GM19467 (cell line): ENCODE data around the gene KLHL26.

Source experiments
- ATAC-seq: cut with Tn5 transposase; IDR thresholded peaks from one replicate; pipeline ENCODE4 v1.9.1; 2021; ENCODE audit warnings: mild to moderate bottlenecking, moderate library complexity; ENCODE audit not compliant: unreplicated experiment

Gene KLHL26

GRCh38 chr19:18646535-18647370 is 9.9 kb downstream of the KLHL26 start:
- ATAC-seq: no peak

DNA sequence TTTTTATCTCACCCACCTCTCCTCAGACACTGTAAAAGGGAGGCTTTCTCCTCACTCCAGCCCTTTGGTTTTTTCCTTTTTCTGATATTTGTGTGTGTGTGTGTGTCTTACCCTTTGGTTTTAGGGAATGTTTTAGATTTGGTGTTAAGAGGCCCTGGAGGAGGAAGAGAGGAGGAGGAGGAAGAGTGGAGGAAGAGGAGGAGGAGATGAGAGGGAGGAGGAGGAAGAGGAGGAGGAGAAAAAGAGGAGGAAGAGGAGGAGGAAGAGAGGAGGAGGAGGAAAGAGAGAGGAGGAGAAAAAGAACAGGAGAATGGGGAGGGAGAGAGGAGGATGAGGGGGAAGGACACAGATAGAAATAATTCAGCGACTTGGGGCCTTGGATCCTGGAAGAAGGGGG is 10.5 kb downstream of the KLHL26 start:
- no peak for ATAC-seq

DNA sequence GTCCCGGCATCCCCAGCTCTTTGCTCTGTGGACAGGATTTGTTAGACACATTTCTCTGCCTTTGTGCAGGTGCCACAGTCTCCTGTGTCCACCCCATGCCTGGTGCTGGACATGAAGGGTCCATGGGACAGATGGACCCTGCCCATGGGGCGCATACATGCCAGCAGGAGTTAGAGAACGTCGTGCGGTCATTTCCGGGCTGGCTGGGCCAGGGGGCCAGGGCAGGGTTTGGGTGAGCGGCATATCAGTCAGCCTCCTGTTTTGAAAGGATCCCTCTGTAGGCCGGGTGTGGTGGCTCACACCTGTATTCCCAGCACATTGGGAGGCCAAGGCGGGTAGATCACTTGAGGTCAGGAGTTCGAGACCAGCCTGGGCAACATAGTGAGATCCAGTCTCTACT is 11.0 kb downstream of the KLHL26 start:
- no peak for ATAC-seq

GRCh38 chr19:18648973-18649315 is 12.1 kb downstream of the KLHL26 start:
- no peak for ATAC-seq

DNA sequence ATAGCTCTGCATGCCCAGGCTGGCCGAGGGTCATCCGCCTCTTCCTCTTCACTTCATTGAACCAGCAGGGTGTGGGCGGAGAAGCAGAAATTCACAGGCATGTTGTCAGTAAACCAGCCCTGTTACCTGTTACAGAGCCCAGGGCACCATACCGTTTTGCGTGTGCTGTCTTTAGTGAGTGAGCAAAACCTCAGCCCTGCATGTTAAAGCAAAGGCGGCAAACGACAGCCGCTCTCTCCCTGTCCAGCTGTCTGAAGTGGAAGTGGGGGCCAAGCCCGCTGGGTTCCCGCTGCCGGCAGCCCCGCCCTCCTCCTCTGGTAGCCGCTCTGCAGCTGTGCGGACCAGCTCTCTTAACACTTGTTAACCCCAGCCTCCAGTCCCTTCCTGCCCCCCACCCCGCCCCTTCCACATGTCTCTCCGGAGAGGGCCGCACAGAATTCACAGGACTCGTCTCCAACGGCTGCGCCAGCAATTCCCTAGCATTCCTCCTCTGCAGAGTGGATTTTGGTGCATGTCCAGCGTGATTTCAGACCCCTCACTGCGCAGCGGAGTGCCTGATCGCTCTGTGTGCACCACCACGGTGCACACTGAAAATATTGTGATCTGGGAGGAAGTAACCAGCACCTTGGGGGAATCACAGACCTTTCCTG is 12.7 kb downstream of the KLHL26 start:
- no peak for ATAC-seq

DNA sequence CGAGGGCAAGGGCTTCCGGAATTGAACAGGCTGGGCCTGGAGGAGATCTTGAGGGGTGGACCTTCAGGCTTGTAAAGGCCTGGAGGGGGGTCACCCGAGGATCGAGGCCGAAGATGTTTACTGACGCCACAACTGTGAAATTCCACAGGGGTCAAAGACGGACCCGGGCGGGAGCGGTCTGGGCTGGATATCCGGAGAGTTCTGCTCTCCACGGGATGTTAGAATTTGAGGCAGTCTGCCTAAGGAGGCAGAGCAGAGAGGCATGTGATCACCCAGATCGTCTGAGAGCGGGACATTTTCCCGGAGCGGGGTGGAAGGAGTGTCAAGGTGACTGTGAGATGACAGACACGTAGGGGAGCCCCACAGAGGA is 13.2 kb downstream of the KLHL26 start:
- no peak for ATAC-seq

GRCh38 chr19:18650468-18651041 is 13.7 kb downstream of the KLHL26 start:
- ATAC-seq: no peak

DNA sequence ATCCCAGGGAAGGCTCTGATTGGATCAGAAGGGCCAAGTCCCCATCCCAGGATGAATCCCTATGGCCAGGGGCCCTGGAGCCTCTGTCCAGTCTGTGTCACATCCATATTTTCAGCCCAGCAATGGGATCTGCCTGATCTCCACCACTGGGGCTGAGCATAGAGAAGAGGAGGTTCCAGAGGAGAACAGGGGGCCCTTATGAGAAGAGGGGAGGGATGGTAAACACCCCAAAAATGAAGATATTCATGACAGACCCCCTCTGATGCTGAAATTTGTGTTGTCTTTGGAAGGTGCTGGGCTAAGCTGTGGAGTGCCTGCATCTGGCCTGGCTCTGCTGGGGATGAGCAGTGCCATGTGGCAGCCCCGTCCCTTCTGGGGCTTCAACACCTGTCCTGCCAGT is 14.5 kb downstream of the KLHL26 start:
- ATAC-seq: no peak

- ATAC-seq: no peak
These were observed 14.9 kb downstream of the KLHL26 start for GRCh38 chr19:18651733-18652132.

GRCh38 chr19:18653853-18654252 is 17.0 kb downstream of the KLHL26 start:
- ATAC-seq: no peak

- no peak for ATAC-seq
These were observed 17.6 kb downstream of the KLHL26 start for GRCh38 chr19:18654469-18654868.

- no peak for ATAC-seq
These were observed 18.5 kb downstream of the KLHL26 start for GRCh38 chr19:18655173-18655844.

GRCh38 chr19:18656337-18657086 is 19.7 kb downstream of the KLHL26 start:
- no peak for ATAC-seq

- no peak for ATAC-seq
These were observed 20.9 kb downstream of the KLHL26 start for GRCh38 chr19:18657590-18658365.

DNA sequence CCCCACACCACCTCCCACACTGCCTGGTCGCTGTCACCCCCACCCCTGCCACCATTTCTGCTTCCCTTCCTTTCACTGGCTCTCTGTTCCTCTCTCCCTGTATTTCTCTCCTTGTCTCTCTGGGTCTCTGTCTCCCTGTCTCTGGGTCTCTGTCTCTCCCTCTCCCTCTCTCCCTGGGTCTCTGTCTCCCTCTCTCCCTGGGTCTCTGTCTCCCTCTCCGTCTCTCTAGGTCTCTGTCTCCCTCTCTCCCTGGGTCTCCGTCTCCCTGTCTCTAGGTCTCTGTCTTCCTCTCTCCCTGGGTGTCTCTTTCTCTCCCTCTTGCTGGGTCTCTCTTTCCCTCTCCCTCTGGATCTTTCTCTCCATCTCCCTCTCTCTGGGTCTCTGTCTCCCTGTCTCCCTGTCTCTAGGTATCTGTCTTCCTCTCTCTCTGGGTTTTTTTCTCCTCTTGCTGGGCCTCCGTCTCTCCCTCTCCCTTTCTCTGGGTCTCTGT is 21.6 kb downstream of the KLHL26 start:
- ATAC-seq: no peak

GRCh38 chr19:18659281-18660050 is 22.6 kb downstream of the KLHL26 start:
- no peak for ATAC-seq

DNA sequence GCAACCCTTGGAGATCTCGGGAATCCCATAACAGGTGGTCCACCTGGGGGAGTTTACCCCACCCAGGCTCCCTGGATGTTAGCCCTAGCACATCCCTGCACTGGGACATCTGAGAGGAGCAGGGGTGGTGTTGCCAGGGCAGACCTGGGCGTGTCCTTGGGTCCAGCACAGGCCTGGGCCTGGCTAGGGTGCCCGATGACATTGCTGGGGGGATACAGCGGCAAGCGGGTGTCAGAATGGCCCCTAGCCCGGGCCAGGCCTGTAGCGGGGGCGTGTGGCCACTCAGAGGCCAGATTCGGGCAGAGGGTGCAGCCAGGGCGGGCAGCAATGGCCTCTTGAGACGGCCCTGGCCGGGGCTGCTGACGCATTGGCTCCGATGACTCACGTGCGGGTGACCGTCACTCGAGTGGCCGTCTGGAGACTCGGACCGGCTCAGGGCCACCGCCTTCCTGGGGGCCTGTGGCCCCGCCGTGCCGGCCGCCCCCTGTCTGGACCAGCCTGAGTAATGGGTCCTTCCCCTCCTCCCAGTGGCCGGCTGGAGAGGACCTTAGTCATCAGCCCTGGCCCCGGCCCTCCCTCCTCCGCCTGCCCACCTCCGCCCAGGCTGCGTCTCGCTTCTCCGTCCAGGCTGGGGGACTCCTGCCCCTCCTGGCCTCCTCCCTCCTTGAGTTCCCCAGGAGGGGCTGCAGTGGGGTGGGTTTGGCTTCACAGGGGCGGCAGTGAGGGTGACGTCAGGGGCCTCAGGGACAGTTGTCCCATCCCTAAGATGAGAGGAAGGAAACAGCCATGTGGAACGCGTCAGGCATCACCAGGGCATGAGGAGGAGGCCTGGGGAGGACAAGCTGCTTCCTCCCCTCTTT is 23.5 kb downstream of the KLHL26 start:
- no peak for ATAC-seq

DNA sequence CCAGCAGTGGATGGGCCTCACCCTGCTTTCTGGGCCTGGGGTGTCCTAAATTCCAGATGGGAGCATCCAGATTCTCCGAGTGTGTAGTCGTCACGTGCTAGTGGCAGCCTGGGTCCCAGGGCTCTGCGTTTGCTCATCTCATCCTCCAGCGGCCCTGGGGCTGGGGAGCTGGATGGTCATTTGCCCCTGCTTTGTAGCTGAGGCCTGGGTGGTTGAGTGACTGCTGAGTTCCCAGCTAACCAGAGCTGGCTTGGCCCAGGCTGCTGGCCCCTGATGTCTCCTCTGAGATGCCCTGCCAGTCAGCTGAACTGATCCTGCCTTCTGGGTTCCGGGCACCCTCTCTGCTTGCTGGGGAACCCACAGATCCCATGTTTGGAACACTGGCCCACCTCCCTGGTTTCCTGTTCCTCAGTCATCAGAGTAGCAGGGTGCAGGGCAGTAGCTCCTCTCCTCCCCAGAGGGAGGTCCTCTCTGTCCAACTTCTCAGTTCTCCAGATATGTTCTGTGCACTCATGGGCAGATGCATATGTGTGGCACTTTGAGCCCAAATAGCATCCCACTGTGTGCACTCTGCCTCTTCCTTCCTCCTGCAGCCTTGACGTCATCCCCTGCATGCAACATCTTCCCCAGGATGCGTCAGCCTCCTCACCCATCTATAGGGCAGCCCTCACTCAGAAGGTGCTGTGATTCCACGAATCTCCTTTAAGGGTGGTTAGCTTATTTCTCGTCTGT is 24.3 kb downstream of the KLHL26 start:
- no peak for ATAC-seq
